T-helper 1 cell treated with Interleukin-12 subunit alpha and Interleukin-12 subunit beta and Interleukin-4 antibody, amounts not matched to agents 30 ng/mL and 1 ng/mL, for 36 hours (primary cell): ENCODE results near the gene GNAL. TPM values are rescaled to one million over a fixed set of nuclear protein-coding genes. Genes with fewer than 3 reads are reported as not detected.

ENCODE experiments used
- intact Hi-C: fragments of 100-400 bp; cut with micrococcal nuclease; formaldehyde crosslinking; loops from one replicate; pipeline ENCODE4 v1.15.1; 2024
- total RNA-seq: library from RNA; stranded (reverse); gene quantifications from 2 replicates; pipeline ENCODE4 v1.2.3, GENCODE V29; 2022

The GNAL gene
- total RNA-seq, 1 donor from 2014 or later: 2.6 TPM

DNA sequence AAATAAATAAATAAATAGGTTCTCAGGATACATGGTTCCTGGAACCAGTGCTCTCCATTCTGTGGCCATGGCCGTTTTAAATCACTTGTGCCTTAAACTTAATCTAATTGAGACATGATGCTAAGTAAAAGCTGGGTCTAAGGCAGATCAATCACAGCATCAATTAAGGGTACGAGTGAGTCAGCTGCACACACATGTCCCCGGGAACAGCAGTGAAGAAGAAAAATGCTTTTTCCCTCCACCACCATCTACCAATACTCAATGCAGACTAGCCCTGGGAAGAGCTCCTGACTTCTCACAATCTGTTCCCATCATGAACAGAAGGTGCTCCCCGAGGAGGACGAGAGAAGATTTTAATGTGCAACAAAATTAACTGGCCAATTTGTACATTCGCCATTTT, 155.4 kb downstream of the GNAL start:
- intact Hi-C loops: no loop called here

DNA sequence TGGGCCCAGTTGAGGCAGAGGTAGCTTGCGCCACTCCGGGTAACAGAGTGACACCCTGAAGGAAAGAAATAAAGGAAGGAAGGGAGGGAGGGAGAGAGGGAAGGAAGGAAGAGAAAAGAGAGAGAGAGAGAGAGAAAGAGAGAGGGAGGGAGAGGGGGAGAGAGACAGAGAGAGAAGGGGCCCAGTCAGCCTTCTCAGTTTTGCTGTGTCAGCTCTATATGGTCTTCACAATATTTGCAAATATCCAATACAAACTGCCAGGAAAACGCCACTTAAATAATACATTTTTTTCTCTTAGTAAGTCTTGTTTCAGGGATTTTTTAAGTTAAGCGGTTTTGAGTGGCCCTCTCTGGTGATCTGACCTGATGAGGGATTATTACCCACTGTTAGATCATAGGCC, 156.6 kb downstream of the GNAL start:
- intact Hi-C loops: no loop called here

DNA sequence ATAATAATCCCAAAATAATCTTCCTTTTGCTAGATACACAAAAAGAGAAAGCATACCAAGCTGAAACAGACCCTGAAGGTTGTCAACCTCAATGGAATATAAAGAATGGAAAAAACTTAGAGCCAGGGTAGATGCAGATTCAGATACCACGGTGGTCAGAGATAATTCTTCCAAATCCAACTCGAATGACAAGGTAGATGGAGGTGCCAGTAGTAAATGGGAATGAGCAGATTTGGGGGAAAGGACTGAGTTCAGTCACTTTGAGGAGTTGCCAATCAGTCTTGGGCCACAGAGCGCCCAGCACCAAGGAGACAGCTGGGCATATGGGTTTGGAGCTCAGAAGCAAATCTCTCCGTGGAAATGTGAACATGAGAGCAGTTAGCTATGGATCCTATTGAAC, 158.7 kb downstream of the GNAL start:
- intact Hi-C loops: no loop called here

DNA sequence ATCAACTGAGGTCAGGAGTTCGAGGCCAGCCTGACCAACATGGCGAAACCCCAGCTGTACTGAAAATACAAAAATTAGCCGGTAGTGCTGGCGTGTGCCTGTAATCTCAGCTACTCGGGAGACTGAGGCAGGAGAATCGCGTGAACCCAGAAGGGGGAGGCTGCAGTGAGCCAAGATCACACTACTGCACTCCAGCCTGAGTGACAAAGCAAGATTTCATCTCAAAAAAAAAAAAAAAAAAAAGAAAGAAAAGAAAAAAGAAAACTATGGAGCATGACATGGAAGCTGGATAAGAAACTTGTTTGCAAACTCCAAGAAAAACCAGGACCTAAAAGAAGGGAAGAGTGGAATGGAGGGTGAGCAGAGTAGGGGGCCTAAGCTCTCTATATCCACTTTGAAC, 160.2 kb downstream of the GNAL start:
- intact Hi-C loops: no loop called here

DNA sequence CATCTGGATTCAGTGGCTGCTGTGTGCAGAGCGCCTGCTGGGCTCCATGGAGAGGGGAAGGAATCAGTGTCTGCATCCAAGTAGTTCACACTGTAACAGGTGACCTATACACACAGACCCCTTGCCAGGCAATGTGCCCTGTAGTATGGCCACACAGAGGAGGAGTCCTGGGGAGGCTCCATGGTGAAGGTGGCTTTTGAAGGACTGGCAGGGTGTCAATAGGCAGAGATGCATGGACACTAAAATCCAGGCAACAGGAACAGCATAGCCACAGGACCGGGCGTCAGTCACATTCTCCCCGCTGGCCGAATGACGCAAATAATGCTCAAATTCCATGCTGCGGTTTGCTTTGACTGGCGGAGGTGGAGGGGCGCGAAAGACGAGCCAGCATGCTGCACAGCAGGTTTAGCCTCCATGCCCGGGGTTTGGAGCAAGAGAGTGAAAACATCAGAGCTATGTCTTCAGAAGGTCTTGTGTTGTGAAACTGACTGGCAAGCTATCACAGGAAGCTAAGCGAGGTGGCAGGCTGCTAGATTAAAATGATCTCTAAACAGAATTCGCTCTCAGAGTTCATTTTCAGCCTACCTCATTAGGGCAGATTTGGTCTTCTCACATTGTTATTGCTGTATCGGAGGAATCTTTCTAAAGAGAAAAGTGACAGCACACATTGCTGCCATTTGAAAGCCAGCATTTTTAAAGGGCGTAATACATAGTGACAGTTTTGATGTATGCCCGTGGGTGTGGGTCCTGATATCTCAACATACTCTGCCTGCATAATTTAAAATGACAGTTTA, 161.0 kb downstream of the GNAL start:
- intact Hi-C loops: loop anchor here (2.0 to 5.0 kb wide), 5 partner anchors 118 to 1937 kb away; partner anchors contain the start of genes FAM210A and RNMT

DNA sequence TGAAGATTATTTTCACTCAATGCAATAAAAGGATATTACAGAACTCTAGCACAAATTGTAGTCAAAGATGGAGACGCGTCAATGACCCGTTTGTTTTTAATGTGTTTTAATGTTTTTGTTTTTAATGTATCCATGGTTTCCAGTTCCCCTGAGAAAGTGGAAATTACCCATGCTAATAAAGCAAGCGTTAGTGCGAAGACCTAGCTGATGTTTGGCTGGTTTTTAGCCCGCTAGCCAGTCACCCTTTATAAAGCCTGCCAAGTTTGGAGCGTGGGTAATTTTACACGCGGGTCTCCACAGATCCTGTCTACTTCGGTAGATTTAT, 161.7 kb downstream of the GNAL start:
- intact Hi-C loops: loop anchor here (1.0 to 5.0 kb wide), 12 partner anchors 58 to 1938 kb away; partner anchors contain the start of genes AFG3L2, FAM210A, IMPA2 and MPPE1

DNA sequence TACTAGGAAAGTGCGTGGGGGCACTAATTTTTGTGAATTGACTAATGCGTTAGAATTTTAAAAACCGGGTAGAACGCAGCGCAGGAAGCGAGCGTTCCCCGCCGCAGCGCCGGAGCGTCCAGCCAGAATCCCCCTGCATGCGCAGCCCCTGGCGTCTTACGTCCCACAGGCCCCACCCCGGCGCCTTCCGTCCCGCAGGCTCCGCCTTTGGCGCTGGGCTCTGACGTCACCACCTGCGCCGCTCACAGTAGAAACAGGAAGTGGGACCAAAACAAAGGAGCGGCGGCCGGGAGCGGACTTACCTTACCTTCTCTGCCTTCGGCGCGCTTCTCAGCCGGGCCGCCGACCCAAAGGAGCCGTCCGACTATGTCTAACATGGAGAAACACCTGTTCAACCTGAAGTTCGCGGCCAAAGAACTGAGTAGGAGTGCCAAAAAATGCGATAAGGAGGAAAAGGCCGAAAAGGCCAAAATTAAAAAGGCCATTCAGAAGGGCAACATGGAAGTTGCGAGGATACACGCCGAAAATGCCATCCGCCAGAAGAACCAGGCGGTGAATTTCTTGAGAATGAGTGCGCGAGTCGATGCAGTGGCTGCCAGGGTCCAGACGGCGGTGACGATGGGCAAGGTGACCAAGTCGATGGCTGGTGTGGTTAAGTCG, 162.2 kb downstream of the GNAL start, which contains the start of gene CHMP1B:
Gene CHMP1B, plus strand, starts transcription at position 268 of the 660 bp plus-strand sequence. Its CDS starts 99 bp downstream, at position 367.
- intact Hi-C loops: loop anchor here (1.0 to 5.0 kb wide), 12 partner anchors 57 to 1938 kb away; partner anchors contain the start of genes AFG3L2, FAM210A, IMPA2 and MPPE1

DNA sequence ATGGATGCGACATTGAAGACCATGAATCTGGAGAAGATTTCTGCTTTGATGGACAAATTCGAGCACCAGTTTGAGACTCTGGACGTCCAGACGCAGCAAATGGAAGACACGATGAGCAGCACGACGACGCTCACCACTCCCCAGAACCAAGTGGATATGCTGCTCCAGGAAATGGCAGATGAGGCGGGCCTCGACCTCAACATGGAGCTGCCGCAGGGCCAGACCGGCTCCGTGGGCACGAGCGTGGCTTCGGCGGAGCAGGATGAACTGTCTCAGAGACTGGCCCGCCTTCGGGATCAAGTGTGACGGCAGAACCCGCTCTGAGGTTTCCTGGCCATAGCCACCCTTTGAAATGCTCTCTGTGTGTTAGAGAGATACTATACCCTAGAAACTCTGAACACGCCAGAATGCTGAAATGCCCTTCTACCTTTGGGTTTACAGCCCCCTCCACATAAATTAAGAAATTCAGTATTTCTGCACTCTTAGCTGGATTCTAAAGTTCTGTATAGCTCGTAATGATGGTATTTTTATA, 162.8 kb downstream of the GNAL start:
- intact Hi-C loops: loop anchor here (1.0 to 5.0 kb wide), 12 partner anchors 56 to 1939 kb away; partner anchors contain the start of genes AFG3L2, FAM210A, IMPA2 and MPPE1

DNA sequence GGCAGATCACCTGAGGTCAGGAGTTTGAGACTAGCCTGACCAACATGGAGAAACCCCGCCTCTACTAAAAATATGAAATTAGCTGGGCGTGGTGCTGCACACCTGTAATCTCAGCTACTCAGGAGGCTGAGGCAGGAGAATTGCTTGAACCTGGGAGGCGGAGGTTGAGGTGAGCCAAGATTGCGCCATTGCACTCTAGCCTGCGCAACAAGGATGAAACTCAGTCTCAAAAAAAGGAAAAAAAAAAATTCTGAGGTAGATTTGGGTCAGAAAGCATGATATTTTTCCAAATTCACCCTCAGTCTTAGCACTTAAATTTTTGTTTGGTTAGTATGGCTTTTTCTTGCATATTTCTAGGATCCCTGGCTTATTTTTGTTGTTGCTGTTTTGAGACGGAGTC, 165.5 kb downstream of the GNAL start:
- intact Hi-C loops: loop anchor here (5.0 kb wide), 1 partner anchor 122 kb away; no protein-coding TSS in a partner anchor

DNA sequence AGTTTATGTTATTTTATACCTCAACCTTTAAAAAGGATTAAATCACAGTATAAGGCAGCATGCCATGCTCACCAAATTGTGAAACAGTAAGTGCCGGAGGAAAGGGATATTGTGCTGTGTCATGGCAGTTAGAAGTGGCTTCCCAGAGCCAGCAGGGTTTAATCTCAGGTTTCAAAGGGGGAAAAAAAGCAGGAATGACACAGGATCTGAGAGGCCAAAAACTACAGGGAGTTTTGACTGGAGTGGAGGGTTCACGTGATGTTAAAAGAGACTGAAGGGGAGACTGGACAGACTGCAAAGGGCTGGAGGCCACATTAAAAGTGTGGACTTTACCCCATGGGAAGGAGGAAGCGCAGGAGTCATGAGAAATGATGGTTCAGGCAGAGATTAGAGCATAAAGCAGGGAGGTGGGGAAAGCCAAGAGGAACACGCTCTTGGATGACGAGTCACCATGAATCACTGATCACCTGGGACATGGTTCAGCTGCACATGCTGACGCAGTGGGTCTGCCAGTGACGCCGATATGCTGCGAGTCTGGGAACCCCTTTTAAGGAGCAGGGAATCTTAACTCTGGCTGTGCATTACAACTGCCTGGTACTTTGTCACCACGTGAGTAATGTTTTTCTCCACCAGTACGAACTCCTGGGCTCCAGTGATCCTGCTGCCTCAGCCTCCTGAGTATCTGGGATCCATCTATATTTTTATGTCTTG, 168.3 kb downstream of the GNAL start:
- intact Hi-C loops: no loop called here

DNA sequence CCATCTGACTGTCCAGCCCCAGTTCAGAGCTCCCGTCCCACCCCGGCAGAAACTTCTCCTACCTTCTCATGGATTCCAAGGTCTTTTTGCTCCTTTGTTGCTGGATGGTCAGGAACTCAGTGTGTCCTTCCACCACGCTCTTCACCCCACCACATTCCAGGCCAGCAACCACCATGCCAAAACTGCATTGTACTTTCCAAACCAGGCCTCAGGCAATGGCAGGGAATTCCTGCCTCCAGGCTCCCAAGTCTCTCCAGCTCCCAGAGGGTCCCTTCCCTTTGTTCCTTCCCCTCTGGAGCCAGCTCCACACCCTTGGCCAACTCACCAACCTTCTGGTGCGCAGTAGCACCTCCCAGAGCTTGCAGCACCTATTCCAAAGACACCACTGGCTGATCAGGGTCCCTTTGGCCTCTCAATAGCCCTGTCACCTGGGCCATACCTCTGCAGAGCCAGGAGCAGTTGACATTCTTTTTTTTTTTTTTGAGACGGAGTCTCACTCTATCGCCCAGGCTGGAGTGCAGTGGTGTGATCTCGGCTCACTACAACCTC, 170.3 kb downstream of the GNAL start:
- intact Hi-C loops: no loop called here

DNA sequence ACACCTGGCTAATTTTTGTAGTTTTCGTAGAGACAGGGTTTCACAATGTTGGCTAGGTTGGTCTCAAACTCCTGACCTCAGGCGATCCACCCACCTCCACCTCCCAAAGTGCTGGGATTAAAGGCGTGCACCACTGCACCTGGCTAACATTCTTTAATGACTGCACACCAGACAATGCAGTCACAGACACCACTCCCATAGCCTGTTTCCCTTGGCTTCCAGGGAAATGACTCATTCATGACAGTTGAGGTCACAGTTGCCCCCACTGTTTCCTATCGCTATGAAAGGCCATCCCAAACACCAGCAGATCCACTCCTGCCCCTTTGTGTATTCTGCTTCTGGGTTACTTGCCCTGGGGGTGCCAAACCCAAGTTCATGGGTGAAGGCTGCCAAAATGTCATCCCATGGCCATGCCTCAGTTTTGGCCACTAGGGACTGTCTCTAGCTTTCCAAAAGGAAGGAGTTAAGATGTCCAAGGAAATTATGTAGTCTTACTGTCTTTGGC, 170.9 kb downstream of the GNAL start:
- intact Hi-C loops: no loop called here

DNA sequence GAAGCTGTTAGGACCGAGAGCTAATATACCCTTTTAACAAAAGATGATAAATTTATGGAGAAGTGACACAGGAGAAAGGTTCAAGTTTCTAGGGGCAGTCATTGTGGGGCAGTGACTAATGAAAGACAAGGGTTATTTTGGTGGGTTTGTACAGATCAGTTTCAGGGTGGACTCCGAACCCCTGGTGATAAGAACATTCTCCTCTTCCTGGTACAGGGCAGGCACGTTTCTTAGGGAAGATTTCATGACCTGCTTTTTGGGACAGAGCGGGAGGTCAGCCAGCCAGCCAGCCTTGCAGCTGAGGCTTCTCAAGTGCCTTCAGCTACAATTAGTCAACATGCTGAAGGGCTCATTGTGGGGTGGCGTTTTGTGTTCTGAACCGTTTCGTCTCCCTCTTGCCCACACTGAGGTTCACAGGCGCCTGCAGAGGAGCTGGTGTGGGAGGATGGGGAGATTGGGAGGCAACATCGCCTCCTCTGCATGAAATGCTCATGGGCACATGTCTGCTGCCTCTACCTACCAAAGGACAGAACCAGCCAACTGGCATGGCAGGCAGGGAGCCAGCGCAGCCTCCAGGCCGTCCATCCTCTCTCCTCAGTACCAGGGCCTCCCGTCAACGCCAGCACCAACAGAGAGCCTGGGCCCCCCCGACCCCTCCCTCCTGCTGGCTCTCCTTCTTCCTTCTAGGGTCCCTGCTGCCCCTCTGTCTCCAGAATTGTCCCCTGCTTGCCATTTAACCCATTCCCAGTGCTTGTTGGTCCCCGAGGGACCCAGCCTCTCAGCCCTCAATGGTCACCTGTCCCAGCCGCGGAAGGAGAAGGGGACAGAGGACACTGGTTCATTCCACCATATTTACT, 171.8 kb downstream of the GNAL start:
- intact Hi-C loops: no loop called here

DNA sequence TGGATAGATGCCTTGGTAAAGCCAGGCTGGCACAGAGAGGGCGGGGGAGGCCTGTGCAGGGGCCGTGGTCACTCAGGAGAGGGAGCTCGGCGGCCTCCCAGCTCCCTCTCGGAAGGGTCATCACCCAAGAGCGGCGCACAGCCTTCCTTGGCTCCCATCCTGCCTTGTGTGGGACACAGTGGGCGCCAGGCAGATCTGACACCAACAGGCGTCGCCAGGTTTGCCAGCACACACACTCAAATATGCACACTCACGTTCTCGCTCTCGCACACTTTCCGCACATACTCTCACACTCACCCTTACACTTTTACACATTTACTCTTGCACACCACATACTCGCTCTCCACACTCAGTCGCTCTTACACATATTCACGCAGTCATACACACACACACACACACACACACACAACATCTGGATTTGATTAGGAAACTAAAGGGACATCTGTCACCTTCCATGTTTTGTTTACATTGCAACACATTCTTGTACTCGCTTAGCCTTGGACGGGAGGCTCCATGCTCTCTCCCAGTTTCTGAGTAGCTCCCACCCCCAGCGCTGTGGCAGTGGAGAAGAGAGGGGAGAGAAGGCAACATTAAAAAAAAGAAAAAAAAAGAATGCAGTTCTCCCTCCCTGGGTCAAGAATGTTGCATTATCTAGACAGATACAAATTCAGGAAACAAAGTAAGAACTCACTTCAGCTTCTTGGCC, 172.7 kb downstream of the GNAL start:
- intact Hi-C loops: no loop called here

DNA sequence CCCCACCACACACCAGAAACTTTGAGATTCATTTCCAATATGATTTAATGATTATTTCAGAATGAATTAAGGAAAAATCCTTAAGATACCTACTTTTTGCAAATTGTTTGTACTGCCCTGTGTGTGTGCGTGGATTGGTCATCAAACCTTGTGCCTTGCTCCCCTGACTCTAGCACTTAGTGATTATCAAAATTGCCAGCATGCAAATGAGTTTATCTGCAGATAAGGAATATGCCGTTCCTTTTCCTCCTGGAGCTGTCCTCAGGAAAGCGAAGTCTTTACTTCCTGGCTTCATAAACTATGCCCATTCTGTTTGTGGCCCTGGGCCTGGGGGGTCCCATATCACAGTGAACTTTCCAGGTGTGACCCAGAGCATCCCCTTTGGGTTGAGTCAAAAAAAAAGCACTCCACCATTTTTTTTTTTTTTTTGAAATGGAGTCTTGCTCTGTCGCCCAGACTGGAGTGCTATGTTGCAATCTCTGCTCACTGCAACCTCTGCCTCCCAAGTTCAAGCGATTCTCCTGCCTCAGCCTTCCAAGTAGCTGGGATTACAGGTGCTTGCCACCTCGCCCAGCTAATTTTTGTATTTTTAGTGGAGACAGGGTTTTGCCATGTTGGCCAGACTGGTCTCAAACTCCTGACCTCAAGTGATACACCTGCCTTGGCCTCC, 173.5 kb downstream of the GNAL start:
- intact Hi-C loops: no loop called here

DNA sequence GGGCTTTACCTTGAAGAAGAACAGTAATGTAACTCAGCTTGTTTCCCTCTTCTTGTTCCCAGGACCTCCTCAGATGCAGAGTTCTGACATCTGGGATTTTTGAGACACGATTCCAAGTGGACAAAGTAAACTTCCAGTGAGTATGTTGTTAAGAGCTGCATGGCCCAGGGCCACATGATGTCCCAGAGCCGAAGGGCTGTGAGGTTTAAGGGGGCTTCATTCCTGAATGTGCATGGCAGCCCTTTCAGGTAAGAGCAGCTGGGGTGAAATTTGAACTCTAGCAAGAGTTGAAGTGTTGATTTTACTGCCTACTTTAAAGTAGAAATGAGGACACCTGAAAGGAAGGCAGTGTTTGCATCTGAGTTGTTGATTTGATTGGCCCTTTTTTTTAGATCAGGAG, 175.4 kb downstream of the GNAL start:
- intact Hi-C loops: no loop called here

DNA sequence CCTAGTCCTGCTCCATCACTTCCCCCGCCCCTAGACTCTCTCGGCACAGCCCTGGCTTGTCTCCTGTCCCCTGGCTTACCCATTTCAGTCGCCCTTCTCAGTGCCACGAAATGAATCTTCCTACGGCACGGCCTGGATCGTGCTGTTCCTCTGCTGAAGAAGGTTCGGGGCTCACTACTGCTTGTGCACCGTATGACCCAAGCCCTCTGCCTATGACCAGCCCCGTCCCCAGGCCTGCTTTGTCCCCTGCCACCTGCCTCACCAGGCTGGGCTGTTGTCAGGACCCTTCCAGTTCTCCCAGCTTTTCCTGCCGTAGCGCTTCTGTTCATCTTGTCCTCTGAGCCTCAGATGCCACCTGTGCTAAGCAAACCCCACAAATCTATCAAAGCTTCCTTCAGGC, 176.0 kb downstream of the GNAL start:
- intact Hi-C loops: no loop called here

DNA sequence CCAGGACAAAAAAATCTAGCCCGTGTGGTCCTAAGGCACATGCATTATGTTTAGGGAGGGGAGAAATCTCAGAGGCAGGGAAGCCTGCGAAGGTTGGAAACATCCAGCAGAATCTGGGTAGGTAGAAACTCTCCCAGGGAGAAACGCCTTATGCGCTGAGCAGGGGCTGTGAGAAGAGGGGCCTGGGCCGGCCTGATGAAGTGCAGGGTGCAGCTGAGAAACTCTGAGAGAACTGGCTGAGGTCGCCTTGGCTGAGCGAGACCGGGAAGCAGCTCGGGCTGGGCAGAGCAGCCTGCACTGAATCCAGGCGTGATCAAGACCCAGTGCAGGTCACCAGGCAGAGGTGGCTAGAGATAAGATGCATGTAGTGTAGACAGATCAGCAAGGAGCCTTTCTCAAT, 177.3 kb downstream of the GNAL start:
- intact Hi-C loops: no loop called here

DNA sequence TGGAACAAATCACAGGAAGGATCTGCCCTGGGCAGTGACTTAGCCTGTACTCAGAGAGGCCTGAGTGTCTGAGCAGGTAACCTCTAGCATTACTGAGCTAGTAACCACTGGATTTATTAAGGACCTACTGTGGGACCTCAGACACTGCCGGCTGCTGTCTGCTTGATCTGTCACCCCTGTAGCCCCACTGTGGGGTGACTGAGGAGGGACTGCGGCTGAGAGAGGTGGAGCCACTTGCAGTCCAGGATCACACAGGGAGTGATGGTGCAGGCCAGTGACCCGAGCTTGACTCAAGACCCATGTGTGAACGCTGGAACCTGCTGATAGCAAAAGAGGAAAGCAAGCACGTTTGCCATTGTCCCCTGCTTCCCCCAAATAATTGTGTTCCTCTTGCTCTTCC, 177.7 kb downstream of the GNAL start:
- intact Hi-C loops: no loop called here
